ENCODE results near the gene PLEKHG4. TPM values are rescaled to one million over a fixed set of nuclear protein-coding genes. Genes with fewer than 3 reads are reported as not detected.
A peak's percentile ranks its signal among the peaks of the same experiment; 100 is the strongest.

PLEKHG4 gene
- total RNA-seq, 2 experiments from 2014 or later: 17.3 to 20.8 TPM

DNA sequence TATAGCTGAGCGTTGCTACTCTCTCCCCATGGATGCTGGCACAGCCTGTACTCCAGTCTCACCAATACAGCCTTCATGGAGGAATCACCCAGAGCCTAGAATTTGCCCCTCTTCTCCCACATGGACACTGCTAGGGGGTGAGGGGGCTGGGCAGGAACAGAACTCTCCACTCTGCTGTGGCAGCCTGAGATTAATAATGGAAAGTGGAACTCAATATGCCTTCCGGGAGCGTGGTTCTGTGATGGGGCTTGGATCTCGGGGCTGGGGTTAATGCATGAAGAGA is 29.3 kb upstream of the PLEKHG4 start:
- POLR2A ChIA-PET: interaction anchor here (10.0 kb wide), 1 partner anchor 20 kb away, joined by 123 read pairs; the partner anchor contains the start of gene TMEM208
- TF ChIP-seq CTCF (IDR thresholded peaks at IDR 0.05): no peak
- Mint-ChIP-seq H3K4me3 (peak overlapping the region; percentile 89), H3K4me1 (ENCODE audit: low read depth) (peaks cover 29% of the 10 kb centered on the region), H3K36me3 (ENCODE audit: low read depth) (peaks cover 2% of the 10 kb centered on the region), H3K27me3 (no peaks in the 10 kb centered on the region), H3K27ac (no peak overlapping the region), H3K9me3 (no peaks in the 10 kb centered on the region)
- no peak for ATAC-seq
- DNase-seq: no peak
- intact Hi-C loops (cut with micrococcal nuclease): no loop called here
- CTCF ChIA-PET: interaction anchor here (1.1 to 2.3 kb wide), 6 partner anchors 11 to 232 kb away, joined by 3 to 7 read pairs (median 4); partner anchors contain the start of gene TMEM208

DNA sequence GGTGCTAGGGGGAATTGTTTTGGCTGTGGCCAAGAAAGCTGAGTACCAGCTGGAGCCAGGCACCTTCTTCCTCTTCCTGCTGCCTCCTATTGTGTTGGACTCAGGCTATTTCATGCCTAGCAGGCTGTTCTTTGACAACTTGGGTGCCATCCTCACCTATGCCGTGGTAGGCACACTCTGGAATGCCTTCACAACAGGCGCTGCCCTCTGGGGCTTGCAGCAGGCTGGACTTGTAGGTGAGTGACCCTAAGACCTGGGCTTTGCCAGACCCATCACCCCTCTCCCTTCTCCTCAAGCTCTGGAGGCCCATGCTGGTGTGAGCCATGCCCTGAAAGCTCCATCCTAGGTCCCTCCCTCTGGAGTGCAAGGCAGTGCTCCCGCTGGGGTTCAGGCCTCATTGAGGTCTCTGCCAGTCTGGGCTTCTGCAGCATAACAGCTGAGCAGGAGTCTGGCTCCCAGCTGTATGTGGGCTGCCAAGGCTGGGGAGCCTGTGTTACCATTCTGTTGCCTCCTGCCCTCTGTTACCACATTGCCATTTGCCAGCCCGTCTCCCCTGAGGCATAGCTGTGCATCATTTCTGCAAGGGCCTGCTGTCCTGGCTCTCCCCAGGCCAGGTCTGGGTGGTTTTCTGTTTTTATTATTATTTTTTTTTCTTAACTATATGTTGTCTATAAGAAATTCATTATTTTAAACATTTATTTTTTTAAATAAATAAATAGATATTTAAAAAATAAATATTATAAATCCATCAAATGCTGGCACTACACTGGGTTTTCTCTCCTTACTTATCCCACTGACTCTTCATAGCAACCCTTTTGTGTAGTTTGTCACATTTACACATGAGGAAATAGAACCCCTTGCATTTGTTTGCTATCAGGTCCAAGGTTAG is 26.5 kb upstream of the PLEKHG4 start:
- POLR2A ChIA-PET: no interaction called here

GRCh38 chr16:67254801-67255552 is 24.4 kb upstream of the PLEKHG4 start:
- no peaks in the 10 kb centered on the region for H3K9me3 Mint-ChIP-seq
- H3K4me1 Mint-ChIP-seq (ENCODE audit: low read depth): peaks cover 4% of the 10 kb centered on the region
- no peak for DNase-seq
- H3K27me3 Mint-ChIP-seq: no peaks in the 10 kb centered on the region
- no peak overlapping the region for H3K27ac Mint-ChIP-seq
- intact Hi-C loops (cut with micrococcal nuclease): no loop called here
- ATAC-seq: no peak
- no peak for TF ChIP-seq CTCF (IDR thresholded peaks at IDR 0.05)
- no peak overlapping the region for H3K4me3 Mint-ChIP-seq
- ChIA-PET CTCF (no interaction called here), POLR2A (no interaction called here)
- H3K36me3 Mint-ChIP-seq (ENCODE audit: low read depth): peaks cover 2% of the 10 kb centered on the region

More for the DNA sequence above, 26.5 kb upstream of the PLEKHG4 start:
- no peak overlapping the region for H3K4me3 Mint-ChIP-seq
- DNase-seq (no peak), ATAC-seq (no peak)
- peaks cover 16% of the 10 kb centered on the region for H3K4me1 Mint-ChIP-seq (ENCODE audit: low read depth)
- no peak for TF ChIP-seq CTCF (IDR thresholded peaks at IDR 0.05)
- CTCF ChIA-PET: interaction anchor here (1.0 to 1.7 kb wide), 2 partner anchors 26 to 146 kb away, joined by 5 read pairs; no protein-coding TSS in a partner anchor
- intact Hi-C loops (cut with micrococcal nuclease): no loop called here
- peaks cover 2% of the 10 kb centered on the region for H3K36me3 Mint-ChIP-seq (ENCODE audit: low read depth)
- no peaks in the 10 kb centered on the region for H3K27me3 Mint-ChIP-seq
- no peak overlapping the region for H3K27ac Mint-ChIP-seq
- no peaks in the 10 kb centered on the region for H3K9me3 Mint-ChIP-seq

GRCh38 chr16:67255553-67256221 is 23.6 kb upstream of the PLEKHG4 start:
- CTCF ChIA-PET: interaction anchor here (1.0 kb wide), 1 partner anchor 23 kb away, joined by 3 read pairs; no protein-coding TSS in a partner anchor
- DNase-seq: no peak
- H3K36me3 Mint-ChIP-seq (ENCODE audit: low read depth): peaks cover 4% of the 10 kb centered on the region

More at GRCh38 chr16:67255553-67256221, 23.6 kb upstream of the PLEKHG4 start:
- no peaks in the 10 kb centered on the region for H3K27me3 Mint-ChIP-seq
- no peak overlapping the region for H3K27ac Mint-ChIP-seq
- no peak for TF ChIP-seq CTCF (IDR thresholded peaks at IDR 0.05)
- H3K4me1 Mint-ChIP-seq (ENCODE audit: low read depth): no peaks in the 10 kb centered on the region
- H3K4me3 Mint-ChIP-seq: no peak overlapping the region
- POLR2A ChIA-PET: no interaction called here
- no peak for ATAC-seq
- H3K9me3 Mint-ChIP-seq: no peaks in the 10 kb centered on the region
- intact Hi-C loops (cut with micrococcal nuclease): no loop called here

All from activated CD8-positive, alpha-beta T cell treated with anti-CD3 and anti-CD28 coated beads for 36 hours (primary cell).